Hepatocyte (in vitro differentiated cells): ENCODE measurements around the gene SMIM20. TPM values are rescaled to one million over a fixed set of nuclear protein-coding genes. Genes with fewer than 3 reads are reported as not detected.

Experiments used
- DNase-seq: peaks from one replicate; pipeline ENCODE4 v3.0.0-alpha.2; 2016; ENCODE audit warnings: low spot score
- H2AFZ ChIP-seq: fragments of 200-600 bp; sonication (generic); 2 replicates; pipeline ENCODE4 v1.6.0; 2016; ENCODE audit warnings: antibody characterized with exemption, mild to moderate bottlenecking
- H3K27ac ChIP-seq: fragments of 200-600 bp; sonication (generic); 2 replicates; pipeline ENCODE4 v1.5.1; 2016; ENCODE audit warnings: mild to moderate bottlenecking
- H3K27me3 ChIP-seq: fragments of 200-600 bp; sonication (generic); 2 replicates; pipeline ENCODE4 v1.6.1; 2016
- H3K36me3 ChIP-seq: fragments of 200-600 bp; sonication (generic); replicated peaks from 2 replicates; pipeline ENCODE4 v1.5.1; 2016; ENCODE audit warnings: low read depth; ENCODE audit not compliant: insufficient read depth
- H3K4me1 ChIP-seq: fragments of 200-600 bp; sonication (generic); 2 replicates; pipeline ENCODE4 v1.5.1; 2016; ENCODE audit warnings: mild to moderate bottlenecking, moderate library complexity; ENCODE audit not compliant: insufficient read depth
- H3K4me2 ChIP-seq: fragments of 200-600 bp; sonication (generic); 2 replicates; pipeline ENCODE4 v1.6.0; 2016
- H3K4me3 ChIP-seq: fragments of 200-600 bp; sonication (generic); 2 replicates; pipeline ENCODE4 v1.5.1; 2016; ENCODE audit warnings: mild to moderate bottlenecking
- H3K79me2 ChIP-seq: fragments of 200-600 bp; sonication (generic); 2 replicates; pipeline ENCODE4 v1.6.0; 2017; ENCODE audit warnings: mild to moderate bottlenecking
- H3K9me2 ChIP-seq: fragments of 200-600 bp; sonication (generic); replicated peaks from 2 replicates; pipeline ENCODE4 v1.6.0; 2017; ENCODE audit warnings: mild to moderate bottlenecking; ENCODE audit not compliant: insufficient read depth
- H3K9me3 ChIP-seq: fragments of 200-600 bp; sonication (generic); 2 replicates; pipeline ENCODE4 v1.5.1; 2016; ENCODE audit warnings: low read depth, mild to moderate bottlenecking
- H4K20me1 ChIP-seq: fragments of 200-600 bp; sonication (generic); 2 replicates; pipeline ENCODE4 v1.6.0; 2016; ENCODE audit warnings: mild to moderate bottlenecking; ENCODE audit not compliant: insufficient read depth, poor library complexity, severe bottlenecking
- CTCF ChIP-seq: fragments of 200-600 bp; sonication (generic); IDR thresholded peaks from 2 replicates; pipeline ENCODE4 v1.5.1; 2016; ENCODE audit warnings: antibody characterized with exemption, mild to moderate bottlenecking; ENCODE audit not compliant: poor library complexity
- EZH2 ChIP-seq: fragments of 200-600 bp; sonication (generic); IDR thresholded peaks from 2 replicates; pipeline ENCODE4 v1.6.1; 2016; ENCODE audit warnings: antibody characterized with exemption, mild to moderate bottlenecking, borderline replicate concordance
- EZH2phosphoT487 ChIP-seq: fragments of 200-600 bp; sonication (generic); IDR thresholded peaks from one replicate; pipeline ENCODE4 v1.6.1; 2018; ENCODE audit warnings: antibody characterized with exemption, mild to moderate bottlenecking, low read depth, moderate library complexity; ENCODE audit not compliant: unreplicated experiment, severe bottlenecking
- WGBS: methylation state at CpG from one replicate; pipeline ENCODE4 v1.1.6; 2016; ENCODE audit warnings: low lambda C conversion rate; ENCODE audit errors: missing lambda C conversion rate; 5-methylcytosine and 5-hydroxymethylcytosine counted together
- polyA plus RNA-seq: library from polyadenylated mRNA; unstranded; fragments of >200 nt; fragmentation: Nextera tagmentation; extraction: Ambion mirVana; gene quantifications from 2 replicates; pipeline ENCODE4 v1.2.1, GENCODE V29; 2016
- total RNA-seq: library from RNA; depleted of rRNA; stranded (reverse); fragments of >200 nt; gene quantifications from 2 replicates; pipeline ENCODE4 v1.2.3, GENCODE V29; 2014

SMIM20 gene
- total and polyA plus RNA-seq, 2 experiments from 2014 or later: 54.5 to 55.8 TPM

GRCh38 chr4:25965629-25966028 is 51.6 kb downstream of the SMIM20 start:
- DNase-seq: no peak
- TF ChIP-seq EZH2phosphoT487 (no peak), CTCF (no peak), EZH2 (no peak)
- H3K36me3 ChIP-seq: no peaks in the 10 kb centered on the region

GRCh38 chr4:25966171-25966570 is 52.2 kb downstream of the SMIM20 start:
- H3K4me2 ChIP-seq: no peak overlapping the region
- TF ChIP-seq EZH2: no peak
- TF ChIP-seq CTCF: no peak
- TF ChIP-seq EZH2phosphoT487: no peak
- H3K27ac ChIP-seq: no peak overlapping the region
- H3K4me1 ChIP-seq: peaks cover 11% of the 10 kb centered on the region
- DNase-seq: no peak
- H3K9me2 ChIP-seq: no peaks in the 10 kb centered on the region
- no peaks in the 10 kb centered on the region for H3K79me2 ChIP-seq
- no peaks in the 10 kb centered on the region for H3K36me3 ChIP-seq
- H3K27me3 ChIP-seq: no peaks in the 10 kb centered on the region
- no peaks in the 10 kb centered on the region for H3K9me3 ChIP-seq
- no peaks in the 10 kb centered on the region for H4K20me1 ChIP-seq
- no peak overlapping the region for H2AFZ ChIP-seq
- no peak overlapping the region for H3K4me3 ChIP-seq
- WGBS: 84% methylated on average over 3 of the region's 3 CpGs

More at GRCh38 chr4:25965629-25966028, 51.6 kb downstream of the SMIM20 start:
- Histone ChIP-seq H3K27me3 (no peaks in the 10 kb centered on the region), H3K4me3 (no peak overlapping the region), H3K79me2 (no peaks in the 10 kb centered on the region), H3K4me1 (peaks cover 7% of the 10 kb centered on the region), H3K9me3 (no peaks in the 10 kb centered on the region), H2AFZ (no peak overlapping the region), H3K27ac (no peak overlapping the region), H4K20me1 (no peaks in the 10 kb centered on the region), H3K9me2 (no peaks in the 10 kb centered on the region), H3K4me2 (no peak overlapping the region)
- 87% methylated on average over 4 of the region's 4 CpGs for WGBS

GRCh38 chr4:25969374-25970155 is 55.5 kb downstream of the SMIM20 start:
- no peaks in the 10 kb centered on the region for H3K9me2 ChIP-seq
- no peaks in the 10 kb centered on the region for H3K79me2 ChIP-seq
- H3K9me3 ChIP-seq: no peaks in the 10 kb centered on the region
- no peak overlapping the region for H3K27ac ChIP-seq
- H3K27me3 ChIP-seq: no peaks in the 10 kb centered on the region
- no peak overlapping the region for H3K4me2 ChIP-seq
- WGBS: 84% methylated on average over 13 of the region's 13 CpGs
- H2AFZ ChIP-seq: no peak overlapping the region
- no peak for TF ChIP-seq EZH2phosphoT487
- TF ChIP-seq CTCF: no peak
- no peak for TF ChIP-seq EZH2
- no peak overlapping the region for H3K4me3 ChIP-seq
- no peaks in the 10 kb centered on the region for H4K20me1 ChIP-seq
- no peaks in the 10 kb centered on the region for H3K36me3 ChIP-seq
- peaks cover 11% of the 10 kb centered on the region for H3K4me1 ChIP-seq
- no peak for DNase-seq
